Upper lobe of right lung (tissue), 1 donor: ENCODE data around the gene ME3. TPM values are rescaled to one million over a fixed set of nuclear protein-coding genes. Genes with fewer than 3 reads are reported as not detected.

Experiments used
- ATAC-seq: fragments of 200-7000 bp; cut with Tn5 transposase; one replicate; pipeline ENCODE4 v1.9.1; 2020; ENCODE audit warnings: mild to moderate bottlenecking, moderate library complexity
- DNase-seq: peaks from one replicate; pipeline ENCODE4 v3.0.0-alpha.2; 2020
- H3K27ac ChIP-seq: fragments of 200-600 bp; one replicate; pipeline ENCODE4 v1.8.0; 2022
- H3K27me3 ChIP-seq: fragments of 200-600 bp; one replicate; pipeline ENCODE4 v1.8.0; 2022; ENCODE audit warnings: mild to moderate bottlenecking
- H3K36me3 ChIP-seq: fragments of 200-600 bp; one replicate; pipeline ENCODE4 v1.8.0; 2022
- H3K4me1 ChIP-seq: fragments of 200-600 bp; one replicate; pipeline ENCODE4 v1.8.0; 2022
- H3K4me3 ChIP-seq: fragments of 200-600 bp; one replicate; pipeline ENCODE4 v1.8.0; 2022; ENCODE audit warnings: mild to moderate bottlenecking
- H3K9me3 ChIP-seq: fragments of 200-600 bp; one replicate; pipeline ENCODE4 v1.8.0; 2022
- CTCF ChIP-seq: fragments of 200-600 bp; IDR thresholded peaks from one replicate; pipeline ENCODE4 v1.8.0; 2022; ENCODE audit warnings: antibody characterized with exemption
- intact Hi-C: fragments of 100-400 bp; cut with DNase I; formaldehyde crosslinking; loops from one replicate; pipeline ENCODE4 v1.11.0; 2022
- total RNA-seq: library from RNA; stranded (reverse); fragmentation: NEBNext Ultra II Directional; extraction: Animal tissue kit (Norgen Biotek cat#: 25700); gene quantifications from one replicate; pipeline ENCODE4 v1.2.1, GENCODE V29; 2021
- donor health status: DM: no; HTN: yes; CAD: no; lungs with severe emphysema.

ME3 gene
- total RNA-seq, 1 donor from 2014 or later, result 24.7 TPM

- TF ChIP-seq CTCF, result no peak
- Histone ChIP-seq H3K4me1 (peaks cover 18% of the 10 kb centered on the region), H3K27ac (no peak overlapping the region), H3K4me3 (no peak overlapping the region), H3K27me3 (no peaks in the 10 kb centered on the region), H3K36me3 (no peaks in the 10 kb centered on the region), H3K9me3 (no peaks in the 10 kb centered on the region)
- ATAC-seq (peak; percentile 46), DNase-seq (no peak)
- intact Hi-C loops, result no loop called here
Measured at GRCh38 chr11:86486261-86487030, 186.0 kb downstream of the ME3 start.

- H3K27me3 ChIP-seq, result no peaks in the 10 kb centered on the region
- no peaks in the 10 kb centered on the region for H3K9me3 ChIP-seq
- no peak for TF ChIP-seq CTCF
- DNase-seq (no peak), ATAC-seq (no peak)
- H3K4me3 ChIP-seq, result no peak overlapping the region
- H3K27ac ChIP-seq, result peak overlapping the region; percentile 51
- no peaks in the 10 kb centered on the region for H3K36me3 ChIP-seq
- intact Hi-C loops, result no loop called here
- peaks cover 18% of the 10 kb centered on the region for H3K4me1 ChIP-seq
Measured at GRCh38 chr11:86484795-86485166, 187.6 kb downstream of the ME3 start.

- H3K9me3 ChIP-seq, result no peaks in the 10 kb centered on the region
- intact Hi-C loops, result no loop called here
- no peaks in the 10 kb centered on the region for H3K36me3 ChIP-seq
- ATAC-seq, result peak; percentile 27
- peaks cover 18% of the 10 kb centered on the region for H3K4me1 ChIP-seq
- TF ChIP-seq CTCF, result no peak
- no peaks in the 10 kb centered on the region for H3K27me3 ChIP-seq
- no peak for DNase-seq
- H3K27ac ChIP-seq, result peak overlapping the region; percentile 51
- no peak overlapping the region for H3K4me3 ChIP-seq
Measured at GRCh38 chr11:86483940-86484794, 188.2 kb downstream of the ME3 start.

GRCh38 chr11:86483610-86483939 lies 188.8 kb downstream of the ME3 start:
- no peaks in the 10 kb centered on the region for H3K27me3 ChIP-seq
- no peak for ATAC-seq
- no peak for TF ChIP-seq CTCF
- H3K36me3 ChIP-seq, result no peaks in the 10 kb centered on the region
- peak overlapping the region; percentile 26 for H3K27ac ChIP-seq
- H3K4me3 ChIP-seq, result no peak overlapping the region
- no peak for DNase-seq
- no peaks in the 10 kb centered on the region for H3K9me3 ChIP-seq
- intact Hi-C loops, result no loop called here
- H3K4me1 ChIP-seq, result peaks cover 18% of the 10 kb centered on the region

- no peak for TF ChIP-seq CTCF
- Histone ChIP-seq H3K27ac (no peak overlapping the region), H3K4me1 (peaks cover 18% of the 10 kb centered on the region), H3K27me3 (no peaks in the 10 kb centered on the region), H3K9me3 (no peaks in the 10 kb centered on the region), H3K4me3 (no peak overlapping the region), H3K36me3 (no peaks in the 10 kb centered on the region)
- DNase-seq (no peak), ATAC-seq (no peak)
- intact Hi-C loops, result no loop called here
Measured at GRCh38 chr11:86482692-86483091, 189.7 kb downstream of the ME3 start.
